WI38 (cell line): ENCODE results near the gene FSTL4.

Source experiments
- H3K4me3 ChIP-seq: 2 replicates; pipeline ENCODE4 v1.5.1; 2011; ENCODE audit warnings: low read depth, mild to moderate bottlenecking, control low read depth, low read length
- CTCF ChIP-seq: IDR thresholded peaks from 2 replicates; pipeline ENCODE4 v1.5.1; 2012; ENCODE audit warnings: low read depth, mild to moderate bottlenecking, control low read depth, low read length

The FSTL4 gene

GRCh38 chr5:133410335-133410828, 202.0 kb downstream of the FSTL4 start:
- TF ChIP-seq CTCF = no peak
- H3K4me3 ChIP-seq = no peak overlapping the region

GRCh38 chr5:133409210-133409674, 203.1 kb downstream of the FSTL4 start:
- TF ChIP-seq CTCF = no peak

GRCh38 chr5:133408322-133408721, 204.0 kb downstream of the FSTL4 start:
- H3K4me3 ChIP-seq = no peak overlapping the region
- TF ChIP-seq CTCF = no peak

More at GRCh38 chr5:133409210-133409674, 203.1 kb downstream of the FSTL4 start:
- H3K4me3 ChIP-seq = no peak overlapping the region

- TF ChIP-seq CTCF = no peak
- H3K4me3 ChIP-seq = no peak overlapping the region
These were observed 205.2 kb downstream of the FSTL4 start for GRCh38 chr5:133406977-133407632.

GRCh38 chr5:133406208-133406976, 205.9 kb downstream of the FSTL4 start:
- TF ChIP-seq CTCF = no peak
- no peak overlapping the region for H3K4me3 ChIP-seq

GRCh38 chr5:133405275-133406034, 206.9 kb downstream of the FSTL4 start:
- no peak overlapping the region for H3K4me3 ChIP-seq
- no peak for TF ChIP-seq CTCF
